GM19463 (cell line): ENCODE results near the gene AIRE.
"Not testable (repeated sequence)": the region's sequence is repeated elsewhere in the genome, so short reads cannot be mapped to it uniquely, and the experiment has no call there.

Experiments used
- ATAC-seq: cut with Tn5 transposase; IDR thresholded peaks from one replicate; pipeline ENCODE4 v1.9.1; 2021; ENCODE audit warnings: mild to moderate bottlenecking, moderate library complexity; ENCODE audit not compliant: unreplicated experiment

AIRE gene

DNA sequence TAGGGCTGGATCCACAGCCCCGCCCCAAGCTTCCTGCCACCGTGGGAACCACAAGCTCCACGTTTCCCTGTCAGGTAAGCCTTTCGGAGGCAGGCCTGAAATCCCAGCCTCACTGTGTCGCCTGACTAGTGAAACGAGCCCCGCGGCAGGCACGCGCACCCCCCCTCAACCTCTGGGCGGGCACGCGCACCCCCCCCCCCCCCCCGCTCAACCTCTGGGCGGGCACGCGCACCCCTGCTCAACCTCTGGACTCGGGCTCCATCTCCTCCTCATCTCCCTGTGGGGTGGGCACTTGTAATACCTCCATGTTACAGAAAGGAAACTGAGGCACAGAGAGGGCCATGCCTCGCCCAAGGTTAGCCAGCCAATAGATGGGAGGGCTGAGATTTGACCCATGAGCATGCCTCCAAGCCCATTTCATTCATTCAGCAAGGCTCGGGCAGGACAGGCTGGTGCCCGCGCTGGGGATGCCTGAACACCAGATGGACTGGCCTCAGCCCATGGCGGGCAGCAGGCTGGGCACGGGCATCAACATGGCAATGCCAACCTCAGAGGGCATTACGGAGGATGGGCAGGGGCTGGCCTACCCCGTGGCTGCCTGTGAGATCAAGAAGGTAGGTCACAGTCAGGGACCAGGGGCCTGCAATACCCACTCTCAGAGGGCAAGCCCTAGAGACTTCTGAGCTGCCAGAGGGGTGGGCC is 48.8 kb downstream of the AIRE start:
- no peak for ATAC-seq

GRCh38 chr21:44335266-44336059 is 49.8 kb downstream of the AIRE start:
- no peak for ATAC-seq

GRCh38 chr21:44337449-44337848 is 51.8 kb downstream of the AIRE start:
- ATAC-seq, result no peak

DNA sequence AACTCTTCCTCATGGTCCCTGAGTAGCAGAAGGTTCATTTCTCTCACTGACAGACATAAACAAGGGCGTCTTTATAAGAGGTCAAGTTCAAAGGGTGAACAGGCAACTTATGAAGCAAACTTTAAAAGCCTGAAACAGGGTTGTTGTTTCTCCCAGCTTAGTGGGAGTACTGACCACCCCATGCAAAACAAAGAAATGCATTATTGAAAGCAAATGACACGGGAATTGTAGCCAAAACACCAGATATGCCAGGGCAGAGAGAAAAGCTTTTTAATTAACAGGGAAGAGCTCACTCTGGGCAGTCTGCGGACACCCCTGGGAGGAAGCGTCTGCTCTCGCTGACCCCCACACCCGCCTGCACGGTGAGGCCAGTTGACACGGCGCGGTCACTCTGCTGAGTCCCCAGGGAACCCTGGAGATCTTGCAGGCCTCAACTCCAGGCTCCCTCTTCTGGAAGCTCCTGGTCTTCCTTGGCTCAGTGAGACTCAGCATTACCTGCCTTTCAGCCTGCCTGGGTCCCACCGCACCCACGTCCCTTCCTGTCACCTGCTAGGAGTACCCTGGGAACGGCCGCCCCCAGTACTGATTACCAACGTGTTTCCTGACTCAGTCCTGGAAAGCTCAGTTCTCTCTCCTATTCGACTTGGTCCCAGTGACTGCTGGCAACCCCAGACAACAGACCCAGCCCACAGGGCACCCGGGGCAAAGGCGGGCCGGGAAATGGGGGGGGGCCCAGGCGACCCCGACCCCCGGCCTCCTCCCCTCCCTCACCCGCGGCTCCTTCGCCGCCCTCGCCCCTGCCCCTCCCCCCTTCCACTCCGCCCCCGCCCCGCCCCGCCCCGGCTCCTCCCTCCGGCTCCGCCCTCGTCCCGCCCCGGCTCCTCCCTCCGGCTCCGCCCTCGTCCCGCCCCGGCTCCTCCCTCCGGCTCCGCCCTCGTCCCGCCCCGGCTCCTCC is 52.5 kb downstream of the AIRE start:
- no peak for ATAC-seq

- peak; percentile 83 for ATAC-seq
These were observed 53.6 kb downstream of the AIRE start, which contains the start of gene CFAP410 for GRCh38 chr21:44338971-44339910. Gene CFAP410, minus strand, starts transcription at chr21:44339390. Its CDS starts 196 bp downstream, at chr21:44339194.

DNA sequence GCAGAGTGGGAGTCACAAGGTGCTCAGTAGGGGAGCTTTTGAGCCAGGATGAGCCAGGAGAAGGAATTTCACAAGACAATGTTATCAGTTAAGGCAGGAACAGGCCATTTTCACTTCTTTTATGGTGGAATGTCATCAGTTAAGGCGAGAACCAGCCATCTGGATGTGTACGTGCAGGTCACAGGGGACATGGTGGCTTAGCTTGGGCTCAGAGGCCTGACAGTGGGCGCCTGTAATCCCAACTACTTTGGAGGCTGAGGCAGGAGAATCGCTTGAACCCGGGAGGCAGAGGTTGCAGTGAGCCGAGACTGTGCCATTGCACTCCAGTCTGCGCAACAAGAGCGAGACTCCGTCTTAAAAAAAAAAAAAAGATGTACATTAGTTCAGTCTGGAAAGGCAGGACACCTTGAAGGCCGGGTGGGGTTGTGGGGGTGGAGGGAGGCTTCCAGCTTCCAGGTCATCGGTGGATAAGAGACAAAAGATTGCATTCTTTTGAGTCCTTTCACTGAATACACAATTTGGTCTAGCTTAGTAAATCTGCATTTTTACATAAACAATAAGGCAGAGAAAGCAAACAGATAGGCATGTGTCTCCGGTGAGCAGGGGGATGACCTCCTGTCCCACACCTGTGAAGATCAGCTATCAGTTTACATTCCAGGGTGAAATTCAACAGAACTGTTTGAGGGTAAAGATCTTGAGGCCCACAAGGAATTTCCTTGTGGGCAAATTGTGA is 56.2 kb downstream of the AIRE start:
- not testable (repeated sequence) for ATAC-seq

GRCh38 chr21:44342981-44343380 is 57.3 kb downstream of the AIRE start:
- ATAC-seq, result not testable (repeated sequence)

GRCh38 chr21:44344541-44345183 is 59.0 kb downstream of the AIRE start:
- no peak for ATAC-seq

- ATAC-seq, result no peak
These were observed 59.8 kb downstream of the AIRE start for GRCh38 chr21:44345495-44345894.

DNA sequence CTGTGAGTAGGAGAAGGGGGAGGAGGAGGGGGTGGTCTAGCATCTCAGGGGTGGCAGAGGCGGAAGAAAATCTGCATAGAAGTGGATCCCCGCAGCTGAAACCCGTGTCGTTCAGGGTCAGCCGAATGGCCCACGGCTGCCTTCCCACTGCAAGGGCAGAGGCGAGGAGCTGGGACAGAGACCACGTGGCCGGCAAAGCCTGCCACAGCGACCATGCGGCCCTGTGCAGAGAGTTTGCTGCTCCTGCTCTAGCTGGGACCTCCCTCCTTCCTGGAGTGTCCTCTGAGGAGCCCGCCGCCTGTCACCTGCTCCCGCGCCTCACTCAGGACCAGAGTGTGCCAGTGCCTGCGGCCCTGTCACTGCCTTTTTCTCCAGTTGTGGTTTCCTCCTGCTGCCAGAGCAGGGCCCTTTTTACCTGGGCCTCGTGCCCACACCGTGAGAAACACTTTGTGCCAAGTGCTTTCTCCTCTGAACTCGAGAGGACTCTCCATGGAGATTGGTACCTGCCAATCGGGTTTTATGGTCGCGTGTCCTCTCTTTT is 62.3 kb downstream of the AIRE start:
- ATAC-seq, result no peak
